SJCRH30 (cell line): ENCODE data around the gene TVP23C. TPM values are rescaled to one million over a fixed set of nuclear protein-coding genes. Genes with fewer than 3 reads are reported as not detected.

ENCODE experiments used
- DNase-seq, 2 experiments: peaks; one replicate each; pipeline ENCODE4 v3.0.0-alpha.2; 2015 to 2020
- H3K27ac ChIP-seq: fragments of 250-450 bp; sonication (Bioruptor Pico); 2 replicates; pipeline ENCODE4 v1.5.1; 2020; ENCODE audit warnings: mild to moderate bottlenecking, moderate library complexity
- H3K27me3 ChIP-seq: fragments of 250-450 bp; sonication (Bioruptor Pico); 2 replicates; pipeline ENCODE4 v1.5.1; 2020; ENCODE audit warnings: mild to moderate bottlenecking, moderate library complexity
- H3K36me3 ChIP-seq: fragments of 250-450 bp; sonication (Bioruptor Pico); 2 replicates; pipeline ENCODE4 v1.5.1; 2020; ENCODE audit warnings: mild to moderate bottlenecking, moderate library complexity
- H3K4me1 ChIP-seq: fragments of 250-450 bp; sonication (Bioruptor Pico); 2 replicates; pipeline ENCODE4 v1.5.1; 2020; ENCODE audit warnings: mild to moderate bottlenecking, moderate library complexity
- H3K4me3 ChIP-seq: fragments of 250-450 bp; sonication (Bioruptor Pico); 2 replicates; pipeline ENCODE4 v1.5.1; 2020; ENCODE audit warnings: mild to moderate bottlenecking, moderate library complexity
- H3K9me3 ChIP-seq: fragments of 250-450 bp; sonication (Bioruptor Pico); replicated peaks from 2 replicates; pipeline ENCODE4 v1.5.1; 2020; ENCODE audit warnings: mild to moderate bottlenecking, moderate library complexity
- total RNA-seq: library from RNA; depleted of rRNA; stranded (reverse); fragments of >200 nt; shearing (Covaris generic); gene quantifications from 2 replicates; pipeline ENCODE4 v1.2.3, GENCODE V29; 2014

Gene TVP23C
- total RNA-seq, 1 experiment from 2014 or later: 1.4 TPM

- DNase-seq: peak; percentile 53 to 68
- H3K9me3 ChIP-seq: peaks cover 5% of the 10 kb centered on the region; the same call in 1 of the 2 replicates
- no peaks in the 10 kb centered on the region for H3K4me1 ChIP-seq
- no peak overlapping the region for H3K27ac ChIP-seq
- H3K4me3 ChIP-seq: no peak overlapping the region
- H3K27me3 ChIP-seq: no peaks in the 10 kb centered on the region
- H3K36me3 ChIP-seq: no peaks in the 10 kb centered on the region
Observed at GRCh38 chr17:15469260-15469659, 94.0 kb downstream of the TVP23C start.

DNA sequence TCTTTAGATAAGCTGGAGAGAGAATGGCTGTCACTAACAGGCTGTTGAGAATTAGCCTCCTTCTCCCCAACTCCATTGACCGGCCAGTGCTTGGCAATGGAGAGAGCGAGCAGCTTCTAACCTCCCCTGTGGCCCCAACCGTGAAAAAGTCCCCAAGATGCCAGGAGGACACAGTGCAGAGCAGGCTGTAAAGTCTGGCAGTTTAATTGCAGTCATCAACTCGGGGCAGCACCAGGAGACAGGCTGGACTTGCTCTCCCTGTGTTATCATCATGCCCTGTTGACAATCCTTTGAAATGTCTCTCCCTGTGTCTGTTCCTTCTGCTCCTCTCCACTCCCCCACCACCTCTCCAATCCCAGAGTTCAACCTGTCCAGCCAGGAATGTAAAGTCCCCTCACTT lies 95.2 kb downstream of the TVP23C start:
- H3K4me1 ChIP-seq: peaks cover 7% of the 10 kb centered on the region; the same call in 1 of the 2 replicates
- no peak overlapping the region for H3K27ac ChIP-seq
- H3K4me3 ChIP-seq: no peak overlapping the region
- H3K27me3 ChIP-seq: no peaks in the 10 kb centered on the region
- DNase-seq: no peak
- no peaks in the 10 kb centered on the region for H3K36me3 ChIP-seq
- H3K9me3 ChIP-seq: peaks cover 5% of the 10 kb centered on the region; the same call in 1 of the 2 replicates

GRCh38 chr17:15467592-15467991 lies 95.7 kb downstream of the TVP23C start, which contains the start of gene CDRT4:
TSS of gene CDRT4 (minus strand) at chr17:15467621. CDS start at chr17:15440238, 27,383 bp downstream.
- H3K4me3 ChIP-seq: no peak within 1 kb of the TSS
- H3K27ac ChIP-seq: no peak within 1 kb of the TSS
- peaks cover 11% of the 10 kb centered on the region; the same call in 1 of the 2 replicates for H3K4me1 ChIP-seq
- no peaks in the 10 kb centered on the region for H3K27me3 ChIP-seq
- peaks cover 5% of the 10 kb centered on the region; the same call in 1 of the 2 replicates for H3K9me3 ChIP-seq
- no peak for DNase-seq
- H3K36me3 ChIP-seq: no peaks in the 10 kb centered on the region

DNA sequence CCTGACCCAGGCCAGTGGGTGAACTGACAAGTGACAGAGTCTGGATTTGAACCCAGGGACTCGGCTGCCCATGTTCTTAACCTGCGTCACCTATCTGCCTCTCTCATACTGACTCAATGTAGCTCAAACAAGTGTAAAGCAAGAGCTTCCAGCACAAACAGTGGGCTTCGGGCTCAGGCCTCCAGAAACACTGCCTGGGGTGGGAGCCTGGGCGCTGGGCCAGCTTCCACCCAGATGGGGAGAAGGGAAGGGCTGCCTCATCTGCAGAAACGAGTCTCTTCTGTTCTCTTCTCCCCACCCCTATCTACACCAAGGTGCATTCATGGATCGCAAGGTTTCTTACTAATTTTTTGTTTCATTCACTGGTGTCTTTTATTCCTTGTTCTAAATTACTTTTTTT lies 97.2 kb downstream of the TVP23C start:
- peak in 1 of 2 experiments; percentile 34 for DNase-seq
- Histone ChIP-seq H3K4me3 (no peak overlapping the region), H3K36me3 (no peaks in the 10 kb centered on the region), H3K27ac (no peak overlapping the region), H3K4me1 (peaks cover 11% of the 10 kb centered on the region; the same call in 1 of the 2 replicates), H3K27me3 (no peaks in the 10 kb centered on the region), H3K9me3 (peaks cover 8% of the 10 kb centered on the region; the same call in 1 of the 2 replicates)

GRCh38 chr17:15465045-15465701 lies 98.1 kb downstream of the TVP23C start:
- no peaks in the 10 kb centered on the region for H3K36me3 ChIP-seq
- H3K27me3 ChIP-seq: no peaks in the 10 kb centered on the region
- H3K4me1 ChIP-seq: peaks cover 11% of the 10 kb centered on the region; the same call in 1 of the 2 replicates
- H3K4me3 ChIP-seq: no peak overlapping the region
- H3K27ac ChIP-seq: no peak overlapping the region
- peaks cover 8% of the 10 kb centered on the region; the same call in 1 of the 2 replicates for H3K9me3 ChIP-seq
- no peak for DNase-seq

DNA sequence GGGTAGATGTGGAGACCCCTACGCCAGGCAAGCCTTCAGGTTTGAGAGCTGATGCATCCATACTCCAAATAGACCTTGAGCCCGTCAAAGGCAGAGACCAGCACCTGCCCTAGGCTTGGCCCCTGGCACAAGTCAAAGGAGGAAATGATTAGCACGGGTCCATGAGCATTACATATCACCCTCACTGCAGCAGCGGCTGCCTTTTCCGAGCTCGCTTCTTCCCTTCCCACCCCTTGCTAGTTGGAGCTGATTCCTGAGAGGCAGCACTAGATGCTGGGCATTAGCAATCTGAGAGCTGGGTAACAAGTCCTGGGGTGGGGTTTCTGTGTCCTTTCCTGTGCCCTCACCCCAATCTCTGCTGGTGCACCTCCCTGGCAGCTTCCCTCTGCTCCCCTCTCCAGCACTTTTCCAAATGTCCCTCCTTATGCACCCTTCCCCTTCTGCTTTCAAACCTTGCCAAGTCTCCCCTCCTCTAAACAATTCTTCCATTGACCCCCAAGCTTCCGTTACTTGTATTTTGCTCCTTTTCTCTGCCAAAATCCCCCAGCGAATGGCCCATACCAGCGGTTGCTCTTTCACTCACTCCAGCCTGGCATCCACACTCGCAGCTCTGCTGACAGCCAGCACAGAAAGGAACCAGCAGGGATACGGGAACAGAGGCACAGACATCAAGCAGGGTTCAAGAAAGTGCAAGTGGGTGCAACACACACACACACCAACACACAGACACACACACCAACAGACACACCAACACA lies 98.9 kb downstream of the TVP23C start:
- H3K4me1 ChIP-seq: peaks cover 11% of the 10 kb centered on the region; the same call in 1 of the 2 replicates
- H3K27ac ChIP-seq: no peak overlapping the region
- H3K4me3 ChIP-seq: no peak overlapping the region
- DNase-seq: no peak
- no peaks in the 10 kb centered on the region for H3K27me3 ChIP-seq
- H3K9me3 ChIP-seq: peaks cover 8% of the 10 kb centered on the region; the same call in 1 of the 2 replicates
- H3K36me3 ChIP-seq: no peaks in the 10 kb centered on the region

- H3K27ac ChIP-seq: peak overlapping the region; percentile 3; the same call in 1 of the 2 replicates
Observed at GRCh38 chr17:15462976-15463772, 100.1 kb downstream of the TVP23C start.

GRCh38 chr17:15457723-15458094 lies 105.6 kb downstream of the TVP23C start:
- Histone ChIP-seq H3K4me3 (no peak overlapping the region), H3K27ac (no peak overlapping the region; the same call in 1 of the 2 replicates), H3K9me3 (peaks cover 15% of the 10 kb centered on the region; the same call in 1 of the 2 replicates), H3K36me3 (no peaks in the 10 kb centered on the region), H3K4me1 (peaks cover 21% of the 10 kb centered on the region), H3K27me3 (no peaks in the 10 kb centered on the region)
- no peak for DNase-seq

More at GRCh38 chr17:15462976-15463772, 100.1 kb downstream of the TVP23C start:
- Histone ChIP-seq H3K4me1 (peaks cover 11% of the 10 kb centered on the region), H3K36me3 (no peaks in the 10 kb centered on the region), H3K27me3 (no peaks in the 10 kb centered on the region), H3K9me3 (peaks cover 8% of the 10 kb centered on the region; the same call in 1 of the 2 replicates), H3K4me3 (no peak overlapping the region)
- DNase-seq: peak; percentile 87 to 91

DNA sequence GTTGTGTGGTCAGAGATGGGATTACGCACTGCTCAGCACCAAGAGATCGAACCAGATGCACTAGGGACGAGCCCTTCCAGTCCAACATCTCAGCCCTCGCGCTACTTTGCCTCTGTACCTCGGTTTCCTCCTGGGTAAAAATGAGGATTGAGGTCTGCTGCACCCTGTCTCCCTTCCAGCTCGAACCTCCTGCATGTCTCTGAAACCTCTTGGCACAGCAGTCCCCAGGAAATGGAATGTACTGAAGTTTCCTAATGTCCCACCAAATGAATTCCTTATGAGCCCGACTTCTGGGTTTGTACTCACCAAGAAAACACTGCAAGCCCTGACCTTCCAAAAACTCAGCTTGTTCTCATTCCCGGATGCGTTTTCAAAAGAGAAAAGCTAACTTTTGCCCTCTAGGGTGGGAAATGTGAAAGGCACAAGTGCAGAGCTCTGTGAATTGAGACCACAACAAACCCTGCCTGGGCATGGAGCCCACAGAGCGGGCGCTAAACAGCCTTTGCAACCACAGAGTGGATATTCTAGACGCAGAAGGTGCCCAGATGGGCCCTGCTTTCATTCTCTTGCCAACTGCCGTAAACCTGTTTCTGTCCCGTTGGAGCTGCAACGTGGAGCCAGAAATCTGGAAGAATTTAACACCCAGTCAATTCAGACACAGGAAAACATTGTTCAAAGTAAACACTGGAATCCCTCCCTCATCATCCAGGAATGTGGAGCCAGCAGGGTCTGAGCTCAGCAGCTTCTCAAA lies 106.1 kb downstream of the TVP23C start:
- H3K27me3 ChIP-seq: no peaks in the 10 kb centered on the region
- peaks cover 21% of the 10 kb centered on the region for H3K4me1 ChIP-seq
- DNase-seq: peak; percentile 87 to 90
- peak overlapping the region; percentile 1; the same call in 1 of the 2 replicates for H3K27ac ChIP-seq
- no peak overlapping the region for H3K4me3 ChIP-seq
- H3K9me3 ChIP-seq: peaks cover 12% of the 10 kb centered on the region; the same call in 1 of the 2 replicates
- no peaks in the 10 kb centered on the region for H3K36me3 ChIP-seq

DNA sequence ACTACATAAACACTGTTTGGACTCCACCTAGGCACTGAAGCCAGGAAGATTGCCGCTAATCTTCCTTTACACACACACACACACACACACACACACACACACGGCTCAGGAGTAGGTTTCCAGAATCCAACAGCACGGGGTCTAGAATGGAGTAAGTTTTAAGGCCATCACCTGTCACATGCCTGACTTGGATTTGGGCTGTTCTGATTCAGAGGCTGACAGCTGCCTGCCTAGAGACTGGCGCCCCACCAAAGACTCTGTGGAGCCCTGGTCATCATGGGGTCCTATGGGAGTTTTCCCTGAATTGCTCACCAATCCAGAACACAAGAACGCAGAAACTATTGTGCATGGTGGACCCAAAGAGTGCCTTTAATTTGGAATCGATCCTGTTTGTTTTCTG lies 106.8 kb downstream of the TVP23C start:
- no peaks in the 10 kb centered on the region for H3K27me3 ChIP-seq
- DNase-seq: peak; percentile 51 to 65
- H3K4me3 ChIP-seq: no peak overlapping the region
- H3K4me1 ChIP-seq: peaks cover 21% of the 10 kb centered on the region
- H3K27ac ChIP-seq: no peak overlapping the region; the same call in 1 of the 2 replicates
- peaks cover 12% of the 10 kb centered on the region; the same call in 1 of the 2 replicates for H3K9me3 ChIP-seq
- no peaks in the 10 kb centered on the region for H3K36me3 ChIP-seq

GRCh38 chr17:15454346-15454745 lies 108.9 kb downstream of the TVP23C start:
- H3K4me1 ChIP-seq: peaks cover 21% of the 10 kb centered on the region
- H3K9me3 ChIP-seq: peaks cover 12% of the 10 kb centered on the region; the same call in 1 of the 2 replicates
- H3K27ac ChIP-seq: no peak overlapping the region
- no peak overlapping the region for H3K4me3 ChIP-seq
- no peaks in the 10 kb centered on the region for H3K27me3 ChIP-seq
- no peaks in the 10 kb centered on the region for H3K36me3 ChIP-seq
- no peak for DNase-seq

DNA sequence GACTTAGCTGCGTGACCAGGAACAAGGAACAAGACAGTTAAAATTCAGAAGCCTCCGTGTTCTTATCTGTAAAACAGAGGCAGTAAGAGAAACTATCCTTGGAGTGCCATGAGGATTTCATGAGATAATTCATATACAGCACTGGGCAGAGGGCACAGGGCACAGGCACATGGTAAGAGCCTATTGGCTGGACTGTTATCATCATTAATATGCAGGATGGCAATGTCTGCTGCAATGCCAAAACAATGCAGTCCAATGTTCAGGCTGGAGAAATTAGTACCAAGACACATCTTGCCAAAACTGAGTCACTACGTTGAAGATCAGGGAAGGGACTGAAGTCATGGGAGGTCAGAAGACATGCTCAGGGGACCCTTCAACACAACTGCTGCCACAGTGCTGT lies 109.5 kb downstream of the TVP23C start:
- H3K27ac ChIP-seq: no peak overlapping the region
- peaks cover 21% of the 10 kb centered on the region for H3K4me1 ChIP-seq

DNA sequence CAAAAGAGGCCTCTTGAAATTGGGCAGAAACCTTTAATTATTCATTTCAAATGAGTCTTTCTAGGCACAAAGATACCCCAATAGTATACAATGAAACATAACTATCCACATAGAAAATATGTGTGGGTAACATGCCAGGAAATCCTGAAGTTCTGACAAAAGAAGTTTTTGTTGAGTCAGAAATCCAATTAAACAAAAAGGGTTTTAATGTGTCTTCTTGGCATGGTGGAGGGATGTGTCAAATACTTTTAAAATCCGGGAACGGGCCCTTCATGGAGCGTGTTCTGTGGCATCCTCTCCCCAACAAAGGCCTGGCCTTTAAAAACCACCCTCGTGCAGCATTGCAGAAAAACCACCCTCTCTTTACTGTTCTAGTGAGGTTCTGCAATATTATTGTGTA lies 110.0 kb downstream of the TVP23C start:
- DNase-seq: no peak
- H3K4me3 ChIP-seq: no peak overlapping the region
- H3K9me3 ChIP-seq: peaks cover 12% of the 10 kb centered on the region; the same call in 1 of the 2 replicates
- peaks cover 21% of the 10 kb centered on the region for H3K4me1 ChIP-seq
- no peaks in the 10 kb centered on the region for H3K27me3 ChIP-seq
- H3K36me3 ChIP-seq: no peaks in the 10 kb centered on the region
- no peak overlapping the region for H3K27ac ChIP-seq

More for the DNA sequence above, 109.5 kb downstream of the TVP23C start:
- Histone ChIP-seq H3K9me3 (peaks cover 12% of the 10 kb centered on the region; the same call in 1 of the 2 replicates), H3K27me3 (no peaks in the 10 kb centered on the region), H3K36me3 (no peaks in the 10 kb centered on the region), H3K4me3 (no peak overlapping the region)
- DNase-seq: no peak
